ENCODE measurements around the gene CDKL1.

Gene CDKL1

DNA sequence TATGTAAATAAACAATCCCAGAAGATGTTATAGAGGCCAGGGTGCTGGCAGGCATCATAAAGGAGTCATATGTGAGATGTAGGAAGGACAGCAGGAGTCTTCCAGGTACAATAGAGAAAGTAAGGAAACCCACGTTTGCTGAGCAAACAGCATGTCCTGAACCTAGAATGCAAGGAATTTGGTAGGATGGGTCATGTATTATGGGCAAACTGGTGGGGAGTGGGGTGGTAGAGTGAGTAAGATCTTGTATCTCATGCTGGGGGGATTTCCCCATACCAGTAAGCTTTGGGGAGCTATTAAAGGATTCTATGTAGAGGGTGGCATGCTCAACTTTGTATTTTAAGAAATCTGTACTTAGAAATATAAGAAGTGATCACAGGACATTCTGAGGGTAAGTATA, 41.0 kb downstream of the CDKL1 start:
- no peak for DNase-seq

DNA sequence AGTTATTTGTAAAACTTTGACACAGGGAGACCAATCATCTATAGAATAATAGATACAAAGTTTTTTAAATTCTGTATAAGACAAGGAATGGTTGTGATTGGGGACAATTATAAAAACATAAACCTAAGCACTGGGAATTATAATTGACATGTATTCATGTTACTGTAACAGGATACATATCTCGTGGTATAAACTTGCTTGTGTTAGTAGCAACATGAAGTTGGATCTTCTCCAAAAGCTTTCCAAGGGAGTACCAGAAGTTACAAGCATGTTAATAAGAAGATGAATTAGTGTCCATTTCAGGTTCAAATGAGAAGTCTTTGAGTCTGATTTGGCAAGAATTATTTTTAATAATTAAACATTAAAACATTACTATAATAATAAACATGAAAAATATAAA, 42.2 kb downstream of the CDKL1 start:
- no peak for DNase-seq

DNA sequence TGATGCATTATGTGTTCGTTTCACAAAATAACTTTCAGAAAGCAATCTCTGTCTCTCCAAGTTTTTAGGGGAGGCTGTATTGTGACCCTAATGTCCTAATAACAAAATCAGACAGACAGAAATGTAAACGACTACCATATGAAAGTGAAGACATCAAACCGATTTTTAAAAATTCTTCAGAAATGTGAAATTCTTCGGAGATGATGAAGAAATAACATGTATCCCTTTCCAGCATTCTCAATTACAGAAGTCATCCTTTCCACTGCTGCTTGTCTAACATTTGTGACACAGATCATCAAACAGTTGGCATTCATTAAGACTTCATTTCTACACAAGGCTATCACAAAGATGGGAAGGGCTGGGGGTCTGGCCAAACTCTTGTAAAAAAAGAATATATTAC, 43.6 kb downstream of the CDKL1 start:
- no peak for DNase-seq

GRCh38 chr14:50352584-50352983, 44.1 kb downstream of the CDKL1 start:
- no peak for DNase-seq

DNA sequence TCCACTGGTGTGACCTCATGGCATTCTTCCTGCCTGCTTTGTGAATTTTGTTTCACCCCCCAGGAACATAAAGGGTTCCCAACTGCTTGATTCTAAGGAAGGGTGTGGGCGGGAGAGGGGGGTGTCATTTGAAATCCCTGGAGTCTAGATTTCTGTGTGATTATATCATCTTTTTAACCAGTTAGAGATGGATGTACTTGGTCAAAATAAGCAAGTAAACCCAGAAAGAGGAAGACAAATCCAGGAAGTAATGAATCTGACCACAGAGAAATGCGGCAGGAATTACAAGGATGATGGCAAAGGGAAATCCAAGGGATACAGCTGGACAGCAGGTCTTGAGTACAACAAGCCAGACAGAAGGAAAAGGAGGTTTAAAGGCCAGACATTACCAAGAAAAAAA, 45.7 kb downstream of the CDKL1 start:
- DNase-seq = no peak

DNA sequence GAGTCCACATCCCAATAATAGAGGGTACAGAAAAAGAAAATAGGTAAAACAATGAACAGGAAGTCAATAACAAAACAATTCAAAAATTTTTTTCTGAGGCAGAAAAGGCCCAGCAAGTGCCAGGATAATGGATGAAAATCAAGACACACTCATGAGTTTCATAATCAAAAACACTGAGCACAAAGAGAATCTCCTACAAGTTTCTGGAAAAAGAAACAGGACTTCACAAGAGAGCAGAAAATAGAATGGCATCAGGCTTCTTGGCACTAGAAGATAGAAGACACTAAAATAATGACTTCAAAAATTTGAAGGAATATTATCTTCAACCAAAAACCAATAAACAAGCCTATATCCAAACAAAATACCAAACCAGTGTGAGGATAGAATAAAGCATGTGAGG, 47.7 kb downstream of the CDKL1 start:
- no peak for DNase-seq

GRCh38 chr14:50347521-50347920, 49.2 kb downstream of the CDKL1 start:
- DNase-seq = no peak

GRCh38 chr14:50345846-50346422, 50.7 kb downstream of the CDKL1 start:
- DNase-seq = no peak

GRCh38 chr14:50344876-50345563, 51.7 kb downstream of the CDKL1 start:
- DNase-seq = no peak

DNA sequence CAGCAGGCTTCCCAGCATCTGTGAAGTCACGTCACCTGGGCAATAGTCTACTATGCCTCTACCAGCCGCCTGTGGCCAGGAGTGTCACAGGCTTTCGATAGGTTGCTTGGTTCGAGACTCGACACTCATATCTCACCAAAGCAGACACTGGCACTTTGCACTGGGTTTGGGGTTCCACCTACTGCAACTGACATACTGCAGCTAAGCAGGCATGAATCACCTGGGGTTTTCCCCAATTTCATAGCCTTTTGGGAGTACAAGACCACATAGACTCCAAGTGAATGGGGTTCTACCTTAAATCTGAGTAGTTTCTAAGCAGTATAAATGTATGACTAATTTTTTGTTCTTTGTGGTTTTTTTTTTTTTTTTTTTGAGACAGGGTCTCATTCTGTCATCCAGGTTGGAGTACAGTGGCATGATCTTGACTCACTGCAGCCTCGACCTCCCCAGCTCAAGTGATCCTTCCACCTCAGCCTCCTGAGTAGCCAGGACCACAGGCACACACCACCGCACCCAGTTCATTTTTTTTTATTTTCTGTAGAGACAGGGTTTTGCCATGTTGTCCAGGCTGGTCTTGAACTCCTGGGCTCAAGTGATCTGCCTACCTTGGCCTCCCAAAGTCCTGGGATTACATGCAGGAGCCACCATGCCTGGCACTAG, 52.4 kb downstream of the CDKL1 start:
- no peak for DNase-seq

GRCh38 chr14:50343434-50343833, 53.2 kb downstream of the CDKL1 start:
- no peak for DNase-seq

DNA sequence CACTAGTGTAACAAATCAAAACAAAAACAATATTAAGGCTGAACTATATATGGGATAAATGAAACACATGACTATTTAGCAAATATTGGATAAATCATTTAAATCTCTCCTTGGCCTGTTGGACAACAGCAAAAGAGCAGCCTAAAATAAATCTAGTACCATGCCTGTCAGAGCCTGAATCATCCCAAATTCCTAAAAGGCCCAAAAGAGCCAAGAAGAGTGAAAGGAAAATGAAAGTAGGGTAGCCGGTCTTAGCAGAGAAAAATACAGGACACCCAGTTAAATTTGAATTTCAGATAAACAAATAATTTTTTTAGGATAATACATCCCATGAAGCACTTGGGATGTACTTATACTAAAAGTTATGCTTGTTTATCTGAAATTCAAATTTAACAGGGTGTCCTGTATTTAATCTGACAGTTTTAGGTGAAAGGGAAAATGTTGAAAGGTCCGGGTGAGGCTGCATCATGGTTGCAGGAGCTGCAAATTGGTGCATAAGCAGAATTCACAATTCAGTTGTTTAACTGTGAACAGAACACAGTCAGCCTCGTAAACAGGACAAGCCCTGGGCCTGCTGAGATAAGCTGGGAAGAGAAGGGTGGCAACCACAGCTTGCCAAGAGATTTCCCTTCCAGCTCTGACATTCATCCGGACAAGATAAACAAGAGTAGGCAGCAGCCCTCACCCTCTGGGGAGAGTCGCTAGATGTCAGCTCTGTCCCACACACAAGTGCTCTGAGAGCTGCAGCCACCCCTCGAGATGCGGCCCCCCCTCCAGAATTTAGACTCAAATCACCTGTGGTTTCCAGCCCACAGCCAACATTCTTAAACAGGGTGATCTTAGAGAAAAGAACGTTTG, 54.2 kb downstream of the CDKL1 start:
- DNase-seq = no peak

DNA sequence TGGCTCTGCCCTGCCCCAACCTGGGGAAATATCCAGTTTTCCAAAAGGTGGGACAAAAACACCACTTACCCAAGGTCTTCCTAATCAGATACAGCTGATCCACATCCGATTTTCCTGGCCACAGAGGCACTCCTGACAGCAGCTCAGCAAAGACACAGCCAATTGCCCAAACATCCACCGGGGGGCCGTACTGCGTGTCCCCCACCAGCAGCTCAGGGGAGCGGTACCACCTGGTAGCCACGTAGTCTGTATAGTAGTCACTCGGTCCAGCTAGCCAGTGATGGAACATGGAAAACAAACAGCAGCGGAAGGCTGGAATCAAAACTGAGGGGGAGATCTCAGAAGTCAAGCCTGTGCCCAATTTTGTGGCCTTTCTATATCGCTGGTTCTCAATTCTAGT, 55.7 kb downstream of the CDKL1 start:
- no peak for DNase-seq

DNA sequence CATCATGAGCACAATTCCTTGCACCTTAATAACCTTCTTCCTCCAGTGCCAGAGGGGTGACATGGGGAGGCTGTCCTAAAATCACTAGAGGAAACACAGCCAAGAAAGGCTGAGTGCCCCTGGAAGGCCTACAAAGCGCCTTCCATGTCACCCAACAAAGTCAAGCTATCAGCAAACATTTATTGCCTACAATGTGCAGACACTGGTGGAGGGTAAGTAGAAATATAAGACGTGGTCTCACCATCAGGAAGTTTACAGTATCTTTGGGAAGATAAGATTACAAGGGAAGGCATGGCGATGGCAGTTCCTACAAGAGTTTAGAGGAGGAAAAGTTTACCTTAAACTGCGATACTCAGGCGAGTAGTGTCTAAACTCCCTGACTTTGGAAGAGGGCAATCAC, 56.6 kb downstream of the CDKL1 start:
- no peak for DNase-seq

DNA sequence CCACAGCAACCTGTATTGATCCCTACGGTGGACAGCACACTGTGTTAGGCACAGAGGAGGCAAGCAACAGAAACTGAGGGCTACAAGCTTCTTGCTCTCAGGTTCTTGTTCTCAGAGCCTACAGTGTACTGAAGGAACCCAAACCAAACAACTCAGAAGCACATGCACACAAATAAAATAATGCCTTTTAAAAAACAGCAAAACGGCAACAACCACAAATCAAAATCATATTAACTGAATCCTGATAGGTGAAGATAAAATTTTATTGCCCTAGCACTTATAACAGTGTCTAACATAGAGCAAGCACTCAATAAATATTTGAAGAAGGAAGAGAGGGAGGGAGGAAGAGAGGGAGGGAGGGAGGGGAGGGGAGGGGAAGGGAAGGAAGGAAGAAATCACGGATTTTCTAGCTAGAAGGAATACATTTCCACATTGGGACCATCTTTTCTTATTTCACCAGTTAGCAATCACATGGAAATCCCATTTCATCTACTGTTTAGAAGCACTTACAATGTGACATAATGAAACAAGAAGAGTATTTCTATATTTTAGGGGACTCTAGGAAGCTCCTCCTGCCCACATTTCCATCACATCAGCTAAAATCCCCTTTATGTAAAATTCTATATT, 57.4 kb downstream of the CDKL1 start:
- no peak for DNase-seq

DNA sequence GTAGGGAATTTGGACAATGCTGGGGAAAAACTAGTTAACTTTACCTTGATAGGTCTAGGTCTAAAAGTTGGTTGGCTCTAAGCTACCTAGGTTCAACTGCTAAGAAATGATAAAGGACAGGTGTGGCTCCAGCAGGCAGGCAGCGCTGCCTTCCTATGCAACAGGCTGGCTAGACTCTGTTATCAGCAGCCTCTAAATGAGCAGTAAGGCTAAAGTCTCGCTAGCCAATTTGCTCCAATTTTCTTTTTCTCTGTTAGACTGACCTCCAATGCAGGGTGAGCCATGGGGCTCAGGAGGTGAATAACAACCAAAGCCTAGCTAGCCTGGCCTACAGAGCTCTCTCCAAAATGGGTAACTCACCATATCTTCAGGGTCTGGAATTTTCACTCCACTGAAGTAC, 58.1 kb downstream of the CDKL1 start:
- DNase-seq = no peak

DNA sequence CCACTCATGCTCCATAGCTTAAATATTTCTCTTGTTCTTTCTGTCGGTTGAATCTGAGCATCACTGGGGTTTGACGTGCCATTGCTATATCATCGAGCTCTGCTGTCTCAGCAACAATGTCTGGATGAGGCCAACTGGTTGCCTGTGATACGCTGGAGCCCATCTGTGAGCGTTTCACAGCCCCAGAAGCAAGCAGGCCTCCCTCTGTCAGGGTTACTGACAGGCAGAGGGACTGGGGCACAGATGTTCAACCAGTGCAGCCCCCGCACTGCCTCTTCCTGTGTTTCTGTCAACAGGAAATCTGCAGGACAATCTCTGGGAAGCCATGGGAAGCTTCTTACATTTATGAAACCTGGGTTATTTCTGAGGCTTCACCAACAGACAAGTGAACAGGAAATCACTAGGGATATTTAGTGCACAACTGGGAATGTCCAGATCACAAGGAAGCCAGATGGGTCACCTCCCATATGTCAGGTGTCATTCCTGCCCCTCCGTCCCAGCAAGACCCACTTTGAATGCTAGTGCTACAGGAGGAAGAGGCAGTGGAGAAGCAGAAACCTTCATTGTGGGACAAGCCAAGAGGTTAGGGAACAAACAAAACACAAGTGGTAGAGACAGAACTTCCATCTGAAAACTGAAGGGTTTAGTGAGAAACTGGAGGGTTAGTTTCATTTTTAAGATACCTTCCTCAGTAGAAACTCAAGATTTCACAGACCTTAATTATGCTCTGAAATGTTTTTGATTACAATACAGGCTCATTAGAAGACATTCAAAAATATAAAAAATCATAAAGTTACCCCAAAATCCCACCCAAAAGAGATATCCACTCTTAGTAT, 60.5 kb downstream of the CDKL1 start:
- DNase-seq = no peak

DNA sequence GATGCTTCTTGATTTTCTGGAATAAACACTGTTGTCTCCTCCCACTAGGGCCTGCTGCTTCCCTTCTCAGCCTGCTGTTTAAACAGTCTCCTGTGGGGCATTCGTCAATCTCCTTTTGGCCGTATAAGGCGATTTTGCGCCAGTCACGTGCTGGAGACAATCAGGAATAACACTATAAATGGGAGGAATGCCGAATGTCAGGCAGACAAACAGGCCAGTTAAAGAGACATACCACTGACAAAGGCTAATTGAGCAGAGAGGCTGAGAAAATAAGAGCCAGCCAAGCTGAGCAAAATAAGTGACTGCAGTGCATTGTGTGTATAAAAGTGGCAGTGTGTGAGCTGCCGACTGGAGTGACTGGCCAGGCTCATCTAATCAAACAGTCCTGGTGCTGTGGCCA, 61.3 kb downstream of the CDKL1 start:
- DNase-seq = no peak

DNA sequence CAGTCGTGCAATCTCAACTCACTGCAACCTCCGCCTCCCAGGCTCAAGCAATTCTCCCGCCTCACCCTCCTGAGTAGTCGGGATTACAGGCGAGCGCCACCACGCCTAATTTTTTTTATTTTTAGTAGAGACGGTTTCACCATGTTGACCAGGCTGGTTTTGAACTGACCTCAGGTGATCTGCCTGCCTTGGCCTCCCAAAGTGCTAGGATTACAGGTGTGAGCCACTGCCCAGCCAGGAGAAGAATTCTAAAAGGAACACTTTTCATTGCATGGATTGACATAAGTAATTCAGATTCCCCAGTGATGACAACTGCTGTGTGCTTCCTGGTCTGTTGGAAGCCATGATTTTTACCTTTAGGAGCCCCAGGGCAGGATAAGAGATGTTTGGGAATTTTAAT, 62.5 kb downstream of the CDKL1 start:
- no peak for DNase-seq

DNA sequence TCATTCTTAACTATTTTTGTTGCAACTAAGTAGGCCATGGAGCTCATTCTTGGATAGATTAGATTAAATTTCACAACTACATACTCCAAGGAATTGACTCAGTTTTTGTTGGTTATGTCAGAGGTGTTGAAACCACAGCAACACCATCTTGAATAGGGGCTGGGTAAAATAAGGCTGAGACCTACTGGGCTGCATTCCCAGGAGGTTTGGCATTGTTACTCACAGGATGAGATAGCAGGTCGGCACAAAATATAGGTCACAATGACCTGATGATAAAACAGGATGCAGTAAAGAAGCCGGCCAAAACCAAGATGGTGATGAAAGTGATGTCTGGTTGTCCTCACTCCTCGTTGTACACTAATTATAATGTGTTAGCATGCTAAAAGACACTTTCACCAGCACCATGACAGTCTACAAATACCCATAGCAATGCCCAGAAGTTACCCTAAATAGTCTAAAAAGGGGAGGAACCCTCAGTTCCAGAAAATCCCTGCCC, 63.6 kb downstream of the CDKL1 start:
- DNase-seq = no peak

DNA sequence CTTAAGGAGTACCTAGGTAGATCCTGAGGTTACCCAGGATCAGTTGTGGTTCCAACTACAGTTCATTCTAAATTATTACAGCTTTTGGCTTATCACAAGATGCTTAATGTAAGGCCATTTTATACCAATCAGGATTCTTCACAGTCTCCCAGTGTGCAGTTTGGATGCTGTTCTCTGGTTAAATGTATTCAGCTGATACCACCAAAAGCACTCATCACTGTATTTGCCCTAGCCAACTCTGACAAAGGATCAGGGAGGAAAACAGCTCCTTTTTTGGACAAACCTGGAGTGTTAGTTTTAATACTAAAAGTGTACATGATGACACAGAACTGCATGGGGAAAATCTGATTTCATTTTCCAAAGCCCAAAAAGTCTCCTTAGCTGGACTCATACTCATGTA, 65.1 kb downstream of the CDKL1 start:
- no peak for DNase-seq
